ES-I3 (cell line): Measurements from ENCODE around the gene NADSYN1.

Experiments
- H3K36me3 ChIP-seq: 2 replicates; pipeline ENCODE4 v1.6.1; 2013; ENCODE audit warnings: mild to moderate bottlenecking, low read length, control low read depth, moderate library complexity; ENCODE audit not compliant: insufficient read depth
- H3K4me1 ChIP-seq: 2 replicates; pipeline ENCODE4 v1.6.1; 2013; ENCODE audit warnings: mild to moderate bottlenecking, control low read depth, low read length; ENCODE audit not compliant: insufficient read depth
- H3K9ac ChIP-seq: 2 replicates; pipeline ENCODE4 v1.6.1; 2013; ENCODE audit warnings: low read depth, mild to moderate bottlenecking, low read length, moderate library complexity
- H3K9me3 ChIP-seq: 2 replicates; pipeline ENCODE4 v1.6.1; 2013; ENCODE audit warnings: mild to moderate bottlenecking, low read length, moderate library complexity; ENCODE audit not compliant: control insufficient read depth, insufficient read depth

NADSYN1 gene

GRCh38 chr11:71440021-71440755 lies 12.8 kb upstream of the NADSYN1 start:
- Histone ChIP-seq H3K4me1 (no peaks in the 10 kb centered on the region), H3K36me3 (peaks cover 21% of the 10 kb centered on the region), H3K9ac (no peak overlapping the region), H3K9me3 (no peaks in the 10 kb centered on the region)

DNA sequence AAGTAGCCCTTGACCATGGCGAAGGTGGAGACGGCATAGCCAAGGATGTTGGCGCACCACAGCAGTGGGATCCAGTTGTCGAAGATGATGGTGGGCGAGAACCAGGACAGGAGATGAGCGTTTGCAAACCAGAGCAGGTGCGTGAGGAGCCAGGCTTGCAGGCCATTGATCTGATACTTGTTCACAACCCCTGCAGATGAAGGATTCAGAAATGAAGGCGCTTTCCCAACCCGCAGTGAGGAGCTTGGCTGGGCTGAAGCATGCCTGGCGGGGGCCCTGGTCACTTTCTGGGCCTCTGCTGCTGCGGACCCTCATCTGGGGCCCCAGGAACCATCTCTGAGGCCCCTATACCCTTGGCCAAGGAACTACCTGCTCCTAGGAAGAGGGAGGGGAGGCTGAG lies 11.8 kb upstream of the NADSYN1 start:
- H3K4me1 ChIP-seq = no peaks in the 10 kb centered on the region
- H3K9ac ChIP-seq = no peak overlapping the region
- peaks cover 1% of the 10 kb centered on the region; the same call in 1 of the 2 replicates for H3K9me3 ChIP-seq
- H3K36me3 ChIP-seq = peaks cover 24% of the 10 kb centered on the region

DNA sequence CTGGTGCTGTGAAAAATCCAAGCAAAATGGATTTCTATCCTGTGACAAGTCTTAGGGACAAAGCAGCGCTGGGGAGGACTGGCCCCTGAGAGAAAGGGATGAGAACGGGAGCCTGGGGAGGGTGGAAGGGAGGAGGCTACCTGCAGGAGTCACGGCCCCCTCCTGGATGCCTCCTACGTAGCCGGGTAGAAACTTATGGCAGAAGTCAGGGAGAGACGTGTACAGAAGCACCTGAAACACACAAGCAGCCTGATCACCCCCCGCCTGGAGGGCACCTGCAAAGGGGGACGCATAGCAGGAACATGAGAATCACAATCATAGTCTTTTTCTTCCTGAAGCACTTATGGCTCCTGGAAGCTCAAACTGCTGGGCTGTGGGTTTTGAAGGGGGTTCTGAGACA lies 10.9 kb upstream of the NADSYN1 start:
- peaks cover 5% of the 10 kb centered on the region for H3K9me3 ChIP-seq
- no peak overlapping the region for H3K9ac ChIP-seq
- H3K36me3 ChIP-seq = peaks cover 28% of the 10 kb centered on the region
- peaks cover 3% of the 10 kb centered on the region; the same call in 1 of the 2 replicates for H3K4me1 ChIP-seq

GRCh38 chr11:71442880-71443279 lies 10.1 kb upstream of the NADSYN1 start:
- Histone ChIP-seq H3K9ac (no peak overlapping the region), H3K4me1 (peaks cover 4% of the 10 kb centered on the region; the same call in 1 of the 2 replicates), H3K36me3 (peaks cover 28% of the 10 kb centered on the region), H3K9me3 (peaks cover 5% of the 10 kb centered on the region)

- peaks cover 26% of the 10 kb centered on the region for H3K36me3 ChIP-seq
- peaks cover 4% of the 10 kb centered on the region; the same call in 1 of the 2 replicates for H3K4me1 ChIP-seq
- H3K9ac ChIP-seq = no peak overlapping the region
- H3K9me3 ChIP-seq = peaks cover 5% of the 10 kb centered on the region
These were observed 9.1 kb upstream of the NADSYN1 start for GRCh38 chr11:71443736-71444445.

GRCh38 chr11:71444811-71445210 lies 8.2 kb upstream of the NADSYN1 start:
- Histone ChIP-seq H3K4me1 (peaks cover 10% of the 10 kb centered on the region; the same call in 1 of the 2 replicates), H3K36me3 (peaks cover 26% of the 10 kb centered on the region), H3K9me3 (peaks cover 5% of the 10 kb centered on the region), H3K9ac (no peak overlapping the region)

- peaks cover 24% of the 10 kb centered on the region for H3K36me3 ChIP-seq
These were observed 6.9 kb upstream of the NADSYN1 start for GRCh38 chr11:71446150-71446549.

GRCh38 chr11:71446942-71447688 lies 5.9 kb upstream of the NADSYN1 start:
- Histone ChIP-seq H3K4me1 (peaks cover 13% of the 10 kb centered on the region; the same call in 1 of the 2 replicates), H3K9me3 (peaks cover 5% of the 10 kb centered on the region), H3K36me3 (peaks cover 20% of the 10 kb centered on the region), H3K9ac (peak overlapping the region; percentile 63; the same call in 1 of the 2 replicates)

More at GRCh38 chr11:71446150-71446549, 6.9 kb upstream of the NADSYN1 start:
- Histone ChIP-seq H3K4me1 (peaks cover 13% of the 10 kb centered on the region; the same call in 1 of the 2 replicates), H3K9ac (no peak overlapping the region), H3K9me3 (peaks cover 5% of the 10 kb centered on the region)

- Histone ChIP-seq H3K36me3 (peaks cover 20% of the 10 kb centered on the region), H3K4me1 (peaks cover 13% of the 10 kb centered on the region; the same call in 1 of the 2 replicates), H3K9me3 (peaks cover 5% of the 10 kb centered on the region), H3K9ac (peak overlapping the region; percentile 63)
These were observed 5.2 kb upstream of the NADSYN1 start for GRCh38 chr11:71447791-71448256.

DNA sequence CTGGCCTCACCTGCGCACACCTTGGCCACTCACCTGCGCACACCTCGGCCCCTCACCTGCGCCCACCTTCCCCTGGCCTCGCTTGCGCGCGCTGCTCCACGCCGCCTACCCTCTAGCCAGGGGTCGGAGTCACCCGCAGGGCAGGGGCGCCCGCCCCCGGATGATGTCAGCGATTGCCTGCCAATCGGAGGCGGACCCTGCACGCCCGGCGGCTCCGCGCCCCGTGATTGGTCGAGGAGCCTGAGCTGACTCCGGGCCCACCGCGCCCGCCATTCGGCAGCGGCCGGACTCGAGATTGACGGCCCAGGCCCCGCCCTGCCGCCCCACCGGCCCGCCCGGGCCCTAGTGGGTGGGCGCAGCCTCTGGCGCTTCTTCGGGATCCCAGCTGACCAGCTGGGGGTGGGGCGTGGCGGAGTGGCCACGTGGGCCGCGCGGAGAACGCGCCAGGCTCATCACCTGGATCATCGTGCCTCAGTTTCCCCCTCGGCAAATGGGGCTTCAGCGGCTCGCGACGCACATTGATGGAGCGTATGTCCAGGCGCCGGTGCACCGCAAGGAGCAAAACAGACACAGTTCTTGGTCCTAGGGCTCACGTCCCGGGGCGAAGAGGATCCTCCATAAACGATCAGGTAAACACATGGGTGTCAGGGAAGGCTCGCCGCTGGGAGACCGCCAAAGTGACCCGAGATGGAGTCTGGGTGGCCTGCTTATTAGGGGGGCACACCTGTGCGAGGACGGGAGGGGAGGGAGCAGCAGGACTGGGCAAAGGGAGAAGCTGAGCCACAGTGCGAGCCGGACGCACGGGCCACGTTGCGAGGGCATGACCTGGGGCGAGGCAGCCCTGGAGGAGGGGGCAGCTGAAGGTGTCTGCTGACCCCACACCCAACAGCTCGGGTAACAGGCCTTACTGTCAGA lies 4.5 kb upstream of the NADSYN1 start, which contains the start of gene DHCR7:
TSS of gene DHCR7 (minus strand) at position 137 of the 915 bp plus-strand sequence. CDS start 3,441 bp downstream, outside the sequence.
- peak within 1 kb of the TSS; percentile 63 for H3K9ac ChIP-seq
- H3K9me3 ChIP-seq = peaks cover 5% of the 10 kb centered on the region
- H3K36me3 ChIP-seq = peaks cover 18% of the 10 kb centered on the region
- peaks cover 13% of the 10 kb centered on the region; the same call in 1 of the 2 replicates for H3K4me1 ChIP-seq

GRCh38 chr11:71449596-71449995 lies 3.4 kb upstream of the NADSYN1 start:
- Histone ChIP-seq H3K36me3 (peaks cover 11% of the 10 kb centered on the region; the same call in 1 of the 2 replicates), H3K4me1 (peaks cover 13% of the 10 kb centered on the region; the same call in 1 of the 2 replicates), H3K9me3 (peaks cover 5% of the 10 kb centered on the region), H3K9ac (peak overlapping the region; percentile 63; the same call in 1 of the 2 replicates)

GRCh38 chr11:71450507-71450906 lies 2.5 kb upstream of the NADSYN1 start:
- H3K9ac ChIP-seq = no peak overlapping the region
- H3K36me3 ChIP-seq = peaks cover 12% of the 10 kb centered on the region; the same call in 1 of the 2 replicates
- peaks cover 13% of the 10 kb centered on the region; the same call in 1 of the 2 replicates for H3K4me1 ChIP-seq
- peaks cover 5% of the 10 kb centered on the region for H3K9me3 ChIP-seq

DNA sequence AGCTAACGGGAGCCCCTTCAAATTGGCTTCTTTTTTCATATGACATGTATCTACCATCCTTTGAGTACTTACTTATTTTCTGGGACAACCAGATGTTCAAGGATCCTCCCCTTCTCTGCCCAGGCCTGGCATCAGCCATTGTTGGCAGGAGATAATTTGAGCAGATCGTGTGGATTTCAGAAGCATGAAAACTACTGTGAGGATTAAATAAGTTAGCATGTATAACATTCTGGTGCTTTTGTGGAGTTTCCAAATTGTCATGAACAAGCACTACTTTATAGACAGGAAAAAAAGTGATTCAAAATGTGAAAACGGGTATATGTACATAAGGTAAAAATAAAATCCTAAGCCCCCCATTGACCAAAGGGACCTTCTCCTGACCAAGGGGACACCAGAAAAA lies 2.1 kb upstream of the NADSYN1 start:
- Histone ChIP-seq H3K9ac (no peak overlapping the region), H3K36me3 (peaks cover 10% of the 10 kb centered on the region; the same call in 1 of the 2 replicates), H3K4me1 (peaks cover 13% of the 10 kb centered on the region; the same call in 1 of the 2 replicates), H3K9me3 (peaks cover 5% of the 10 kb centered on the region)
